ENCODE measurements around the gene RAD51B.

The RAD51B gene

DNA sequence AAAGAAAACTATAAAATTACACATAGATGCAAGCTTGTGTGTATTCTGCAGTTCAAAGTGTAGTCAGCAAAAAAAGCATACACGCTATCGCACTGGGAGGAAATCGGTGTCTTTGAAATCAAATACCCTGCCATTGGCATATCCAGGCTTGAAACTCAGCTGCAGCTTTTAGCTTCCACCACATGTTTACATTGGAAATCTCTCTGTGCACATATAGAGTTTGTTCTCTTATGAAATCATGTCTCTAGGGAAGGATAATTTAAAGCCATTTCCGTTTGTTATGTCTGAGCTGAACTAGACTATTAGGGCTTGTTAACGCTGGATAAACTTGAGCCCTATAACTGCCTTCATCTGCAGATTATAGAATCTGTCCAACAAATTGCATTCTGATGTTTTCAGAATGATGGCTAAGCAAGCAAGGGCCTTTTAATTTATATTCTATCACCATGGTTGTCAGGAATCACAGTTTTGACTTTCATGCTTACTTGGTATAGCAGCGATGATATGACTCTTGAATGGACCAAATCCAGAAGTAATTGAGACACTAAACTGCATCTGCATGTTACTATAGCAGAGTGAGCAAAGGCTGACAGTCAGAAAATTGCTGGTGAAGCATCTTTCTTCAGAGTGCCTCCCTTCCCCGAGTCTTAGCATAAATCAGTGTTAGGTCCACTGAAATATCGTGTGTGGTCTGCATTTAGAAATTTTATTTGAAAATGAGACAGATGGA, 530.5 kb downstream of the RAD51B start:
- peak; percentile 8 for DNase-seq

DNA sequence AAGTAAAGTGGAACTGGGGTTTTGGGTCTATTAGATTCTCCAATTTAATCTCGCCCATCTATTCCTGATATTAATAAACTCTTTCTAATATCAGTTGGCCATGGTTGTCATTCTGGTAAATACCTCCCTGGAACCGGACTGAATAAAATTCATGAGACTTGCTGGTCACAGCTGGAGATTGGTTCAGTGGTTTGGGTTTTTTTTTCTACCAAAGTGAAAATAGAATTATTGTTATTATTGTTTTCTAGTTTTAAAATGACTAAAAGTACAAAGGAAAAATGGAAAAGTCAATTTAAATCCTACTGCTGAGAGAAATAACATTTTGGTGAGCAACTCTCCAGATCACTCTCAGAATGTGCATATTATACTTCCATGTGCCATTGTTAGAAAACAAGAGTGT, 535.8 kb downstream of the RAD51B start:
- DNase-seq: no peak

- DNase-seq: no peak
Observed at GRCh38 chr14:68357777-68358176, 538.2 kb downstream of the RAD51B start.

DNA sequence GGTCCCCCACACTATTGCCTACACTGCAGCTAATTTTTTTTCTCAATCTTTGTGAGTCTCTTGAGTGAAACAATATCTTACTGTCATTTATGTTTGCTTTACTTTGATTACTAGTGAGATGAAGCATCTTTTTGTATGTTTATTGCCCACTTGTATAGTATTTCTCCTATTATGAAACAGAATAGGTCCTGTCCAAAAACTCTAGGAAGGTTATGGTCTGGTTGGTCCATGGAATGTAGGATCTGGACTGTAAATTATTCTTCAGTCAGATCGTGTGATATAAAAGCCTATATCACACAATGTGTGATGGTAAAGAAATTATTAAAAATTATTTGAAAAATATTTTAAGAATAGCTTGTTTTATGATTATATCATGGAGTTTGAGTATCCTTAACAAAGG, 538.9 kb downstream of the RAD51B start:
- no peak for DNase-seq

DNA sequence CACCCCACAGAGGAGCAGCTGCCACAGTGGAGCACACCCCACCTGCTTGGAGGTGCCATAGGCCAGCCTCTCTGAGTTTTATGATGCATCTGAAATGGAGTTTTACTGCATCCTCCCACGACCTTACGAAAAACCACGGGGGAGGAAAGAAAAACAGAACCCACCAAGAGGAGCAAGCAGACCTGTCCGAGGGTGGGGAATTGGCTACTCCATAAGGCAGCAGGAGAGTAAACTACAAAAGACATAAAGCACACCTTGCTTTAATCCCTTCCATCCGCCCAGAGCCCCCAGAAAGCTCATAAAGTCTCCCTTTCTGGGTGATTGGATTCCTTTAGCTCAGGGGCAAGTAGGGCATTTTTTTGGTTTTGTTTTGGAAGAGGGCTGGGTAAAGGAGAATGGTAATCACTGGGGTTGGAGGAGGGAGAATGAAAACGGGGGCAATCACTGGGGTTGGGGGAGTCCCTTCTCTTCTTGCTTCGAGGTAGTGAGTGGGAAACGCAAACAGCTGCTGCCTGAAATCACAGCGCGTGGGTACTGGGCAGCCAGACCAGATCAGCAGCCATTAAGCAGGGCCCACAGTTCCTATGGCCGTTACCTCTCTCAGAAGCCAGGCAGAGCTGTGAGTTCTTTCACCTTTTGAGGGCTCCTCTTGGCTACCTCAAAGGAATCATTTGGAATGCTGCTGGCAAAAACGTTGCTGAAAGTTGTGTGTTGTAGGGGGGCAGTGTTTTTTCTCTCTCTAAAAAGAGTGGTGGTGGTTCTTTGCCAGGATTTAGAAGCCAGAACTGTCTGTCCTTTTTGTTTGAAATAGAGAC, 539.6 kb downstream of the RAD51B start:
- DNase-seq: no peak

DNA sequence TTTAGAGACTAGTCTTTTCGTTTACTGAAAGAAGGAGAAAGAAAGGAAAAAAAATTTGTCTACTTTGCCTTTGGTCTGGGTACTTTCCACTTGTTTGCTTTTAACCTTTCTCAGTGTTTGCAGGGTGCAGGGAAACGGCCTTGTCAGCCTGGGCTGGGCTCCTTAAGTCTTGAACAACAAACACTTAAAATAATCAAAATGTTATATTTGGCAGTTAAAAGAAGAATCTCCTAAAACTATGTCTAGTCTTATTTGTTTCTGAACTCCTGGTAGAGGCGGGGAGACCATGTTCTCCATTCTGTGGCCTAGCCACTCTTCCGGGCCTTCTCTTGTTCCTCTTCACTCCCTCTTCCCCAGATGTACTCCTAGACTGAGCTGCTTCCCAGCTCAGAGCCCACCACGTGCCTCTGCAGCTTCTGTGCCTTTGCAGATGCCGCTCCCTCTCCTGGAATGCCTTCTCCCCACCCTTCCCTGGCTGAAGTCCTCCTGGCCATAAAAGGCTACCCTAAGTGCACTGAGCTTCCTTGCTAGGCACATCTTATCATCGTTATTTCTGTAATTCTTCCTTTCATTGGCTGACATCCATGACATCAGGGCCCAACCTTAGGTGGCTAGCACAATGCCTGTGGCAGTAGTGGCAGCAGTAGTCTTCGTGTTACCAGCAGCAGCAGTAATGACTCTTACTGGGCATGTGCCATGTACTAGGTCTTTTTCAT, 540.4 kb downstream of the RAD51B start:
- no peak for DNase-seq

DNA sequence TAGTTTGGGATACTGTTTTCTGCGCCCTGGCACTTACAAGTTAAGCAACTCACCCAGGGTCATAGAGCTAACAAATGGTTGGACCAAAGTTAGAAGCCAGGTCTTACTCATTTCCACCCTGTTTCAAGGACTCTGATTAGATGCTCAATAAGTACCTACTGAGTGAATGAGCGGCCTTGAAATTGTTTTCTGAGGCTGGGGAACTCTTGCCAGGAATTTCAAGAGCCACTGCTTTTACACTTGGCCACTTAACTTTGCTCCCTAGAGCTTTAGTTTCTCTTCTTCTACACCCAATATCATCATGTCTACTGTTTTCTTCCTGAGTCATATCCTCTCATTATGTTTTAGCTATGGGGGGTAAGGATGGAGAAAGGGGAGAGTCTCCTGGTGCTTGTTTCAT, 541.7 kb downstream of the RAD51B start:
- no peak for DNase-seq

DNA sequence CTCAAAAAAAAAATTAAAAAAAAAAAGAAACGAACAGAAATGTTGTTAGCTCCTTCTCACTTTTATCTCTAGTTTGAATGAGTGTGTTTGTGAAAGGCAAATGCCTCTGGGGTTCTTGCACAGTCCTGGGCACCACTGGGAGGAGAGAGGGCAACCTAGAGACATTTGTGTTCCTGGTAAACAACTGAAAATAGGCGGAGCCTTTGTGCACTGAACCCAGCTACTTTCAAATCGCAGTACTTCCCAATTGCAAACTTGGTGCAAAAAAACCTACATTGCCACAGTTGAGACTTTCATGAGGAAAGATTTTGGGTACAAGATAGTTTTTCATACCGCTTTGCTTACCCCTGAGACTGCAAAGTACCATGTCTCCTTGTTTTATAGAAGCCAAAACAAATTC, 543.3 kb downstream of the RAD51B start:
- DNase-seq: no peak

DNA sequence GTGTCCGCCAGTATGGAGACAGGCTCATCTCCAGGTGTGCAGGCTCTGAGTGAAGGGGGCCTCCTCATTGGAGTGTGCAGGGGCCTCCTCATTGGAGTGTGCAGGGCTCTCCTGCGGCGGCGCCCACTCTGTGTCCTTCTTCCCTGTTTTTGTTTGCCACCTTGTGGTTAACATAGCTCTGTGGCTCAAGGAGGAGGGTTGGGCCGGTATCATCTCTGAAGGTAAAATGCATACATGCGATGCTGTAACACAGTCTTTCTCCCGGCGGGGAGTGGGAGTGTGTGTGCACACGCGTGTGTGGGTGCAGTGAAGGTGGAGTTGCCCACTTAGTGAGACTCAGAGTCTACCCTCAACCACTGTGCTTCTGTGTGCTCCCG, 543.9 kb downstream of the RAD51B start:
- no peak for DNase-seq

DNA sequence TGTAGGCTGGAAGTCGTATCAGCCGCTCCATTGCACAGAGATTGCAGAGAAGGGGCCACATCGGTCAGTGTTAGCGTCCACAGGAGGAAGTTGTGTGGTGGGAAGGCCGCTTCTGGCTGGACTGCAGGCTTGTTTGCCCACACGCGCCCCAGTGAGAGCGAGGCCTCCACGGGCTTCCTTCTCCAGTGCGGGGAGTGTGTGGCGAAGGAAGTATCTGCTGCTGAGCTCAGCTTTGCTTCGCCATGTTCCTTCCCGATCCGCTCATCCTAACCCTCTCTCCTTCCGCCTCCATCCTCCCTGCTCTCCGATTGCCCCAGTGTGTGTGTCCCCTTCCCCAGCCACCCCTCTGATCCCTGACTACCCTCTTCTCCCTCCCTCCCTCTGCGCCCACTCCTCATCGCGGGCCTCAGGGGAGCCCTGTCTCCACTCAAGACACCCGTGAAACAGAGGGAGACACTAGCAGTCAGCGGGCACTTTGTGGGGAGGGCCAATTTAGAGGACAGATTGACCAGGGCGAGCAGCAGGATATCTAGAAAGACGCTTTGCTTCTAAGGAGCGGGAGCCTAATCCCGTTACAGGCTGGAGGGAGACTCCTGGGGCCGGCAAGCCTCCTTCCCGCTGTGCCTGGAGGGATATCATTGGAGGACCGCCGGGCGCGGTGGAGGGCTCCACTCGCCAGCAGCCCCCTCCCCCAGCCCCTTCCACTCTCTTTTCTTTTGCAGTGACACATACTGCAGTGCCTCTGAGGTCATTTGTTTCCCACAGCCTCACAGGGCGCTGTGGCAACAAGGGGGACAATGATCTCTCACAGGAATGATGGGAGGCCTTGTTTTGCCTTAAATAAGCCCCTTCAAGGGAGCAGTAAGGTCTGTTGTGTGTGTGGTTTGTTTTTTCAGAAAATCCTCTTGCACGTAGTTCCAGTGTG, 544.5 kb downstream of the RAD51B start:
- DNase-seq: no peak

- no peak for DNase-seq
Observed at GRCh38 chr14:68364792-68365192, 545.2 kb downstream of the RAD51B start.

DNA sequence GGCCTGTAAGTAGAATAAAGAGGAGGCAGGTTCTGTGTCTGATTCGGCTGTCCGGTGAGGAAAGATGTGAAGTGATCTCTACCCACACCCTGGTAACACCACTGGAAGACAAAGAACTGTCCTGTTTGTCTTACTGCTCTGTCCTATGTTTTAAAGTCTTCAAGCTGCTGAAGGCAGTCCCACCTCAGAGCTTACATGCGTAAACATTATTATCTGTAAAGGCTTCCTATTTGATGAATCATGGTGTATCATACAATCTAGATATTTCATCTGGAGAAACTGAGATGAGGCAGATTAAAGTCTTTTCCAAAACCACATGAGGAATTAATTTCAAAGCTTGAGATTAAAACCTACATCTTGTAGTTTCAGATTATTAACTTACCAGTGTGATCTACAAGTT, 545.6 kb downstream of the RAD51B start:
- DNase-seq: no peak

DNA sequence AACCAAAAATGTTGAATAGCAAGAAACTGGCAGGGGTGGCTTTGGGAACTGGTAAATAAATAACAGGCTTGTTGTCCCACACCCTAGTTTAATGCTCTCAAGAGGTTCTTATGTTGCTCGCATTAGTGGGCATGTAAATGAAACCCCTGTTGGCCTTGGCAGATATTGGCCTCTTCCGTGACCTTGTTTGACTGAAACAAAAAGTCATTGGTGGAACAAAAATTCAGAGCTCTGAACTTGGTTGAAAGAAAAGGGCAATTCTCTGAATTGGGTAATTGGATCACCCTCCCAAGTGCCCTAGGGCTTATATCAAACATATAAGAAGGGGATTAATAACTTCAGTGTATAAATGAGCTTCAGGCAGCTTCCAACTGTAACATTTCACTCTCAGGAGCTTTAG, 547.1 kb downstream of the RAD51B start:
- DNase-seq: no peak

- DNase-seq: no peak
Observed at GRCh38 chr14:68367536-68367935, 548.0 kb downstream of the RAD51B start.

DNA sequence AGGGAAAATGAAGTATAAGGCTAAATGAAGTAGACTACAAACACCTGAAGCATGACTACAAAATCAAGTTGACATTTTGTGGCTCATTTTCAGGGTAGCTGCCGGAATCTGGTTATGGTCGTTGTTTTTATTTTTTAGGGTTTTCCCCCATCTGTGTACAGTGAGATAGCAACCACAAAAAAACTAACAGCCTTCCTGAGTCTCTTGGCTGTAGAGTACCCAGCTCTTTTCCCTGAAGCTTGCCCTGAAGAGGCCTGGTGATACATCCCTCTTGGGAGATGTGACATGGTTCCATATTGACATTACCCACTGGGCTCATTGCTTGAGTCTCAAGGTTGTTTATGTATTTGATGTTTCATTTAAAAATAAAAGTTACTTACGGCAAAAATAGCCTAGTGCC, 549.3 kb downstream of the RAD51B start:
- no peak for DNase-seq

DNA sequence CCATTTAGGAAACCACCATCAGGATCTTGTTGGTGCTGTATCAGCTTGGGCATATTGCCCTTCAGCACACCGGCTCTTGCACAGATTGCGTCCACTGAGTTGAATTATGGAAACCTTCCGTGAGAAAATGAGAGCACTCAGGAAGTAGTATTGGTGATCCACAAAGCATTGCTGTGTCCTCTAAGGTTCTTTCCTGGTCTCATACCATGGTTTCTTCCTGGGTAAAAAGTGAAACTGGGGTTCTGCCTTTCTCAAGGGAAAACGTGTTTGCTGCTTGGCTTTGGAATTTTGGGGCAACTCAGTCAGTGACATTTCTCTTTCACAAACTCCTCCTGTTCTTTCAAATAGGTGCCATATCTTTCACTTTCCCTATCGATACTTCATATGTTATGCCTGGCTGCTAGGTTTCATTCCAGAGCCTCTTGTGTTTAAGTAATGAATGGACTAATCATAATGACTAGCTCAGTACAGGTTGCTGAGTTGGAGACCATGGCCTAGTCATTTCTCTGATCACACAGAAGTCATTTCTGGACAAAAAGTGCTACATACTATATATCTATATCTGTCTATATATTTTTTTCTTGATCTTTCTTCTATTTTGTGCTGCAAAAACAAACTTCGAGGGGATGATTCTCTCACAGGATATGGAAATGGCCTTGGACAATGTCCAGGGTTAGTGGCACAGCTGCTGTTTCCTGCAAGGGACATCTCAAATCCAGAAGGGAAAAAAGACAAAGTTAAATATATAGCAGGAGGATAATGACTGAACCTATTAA, 549.9 kb downstream of the RAD51B start:
- no peak for DNase-seq

DNA sequence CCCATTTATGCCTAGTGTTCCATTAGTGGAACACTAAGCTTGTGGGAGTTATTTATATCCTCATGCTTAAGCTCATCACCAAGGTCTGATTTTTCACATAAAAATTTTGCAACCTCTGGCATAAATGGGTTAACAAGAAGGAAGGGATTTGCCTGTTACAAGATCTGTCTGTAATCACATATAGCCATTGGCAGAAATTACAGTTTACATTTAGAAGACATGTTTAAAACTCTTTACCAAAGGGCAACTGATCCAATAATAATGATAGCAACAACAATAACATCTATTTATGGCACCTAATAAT, 550.4 kb downstream of the RAD51B start:
- no peak for DNase-seq

DNA sequence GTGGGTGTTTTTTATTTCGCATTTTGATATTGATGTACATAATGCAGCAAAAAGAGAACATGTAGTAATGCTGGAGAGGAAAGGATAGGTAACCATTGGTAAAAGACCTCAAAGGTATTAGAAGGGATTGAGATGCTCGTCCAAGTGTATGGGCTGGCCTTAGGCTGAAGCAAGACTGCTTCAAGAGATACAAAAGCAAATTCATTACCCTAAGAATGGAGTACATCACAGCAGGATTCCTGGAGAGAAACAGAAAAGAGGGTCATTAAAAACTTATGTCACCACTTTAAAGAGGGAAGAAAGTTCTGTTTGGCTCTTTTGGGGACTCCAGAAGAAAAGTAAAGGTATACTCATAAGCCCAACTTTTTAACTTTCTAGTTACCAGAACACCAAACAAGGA, 552.8 kb downstream of the RAD51B start:
- DNase-seq: no peak

GRCh38 chr14:68373124-68373646, 553.6 kb downstream of the RAD51B start:
- no peak for DNase-seq

DNA sequence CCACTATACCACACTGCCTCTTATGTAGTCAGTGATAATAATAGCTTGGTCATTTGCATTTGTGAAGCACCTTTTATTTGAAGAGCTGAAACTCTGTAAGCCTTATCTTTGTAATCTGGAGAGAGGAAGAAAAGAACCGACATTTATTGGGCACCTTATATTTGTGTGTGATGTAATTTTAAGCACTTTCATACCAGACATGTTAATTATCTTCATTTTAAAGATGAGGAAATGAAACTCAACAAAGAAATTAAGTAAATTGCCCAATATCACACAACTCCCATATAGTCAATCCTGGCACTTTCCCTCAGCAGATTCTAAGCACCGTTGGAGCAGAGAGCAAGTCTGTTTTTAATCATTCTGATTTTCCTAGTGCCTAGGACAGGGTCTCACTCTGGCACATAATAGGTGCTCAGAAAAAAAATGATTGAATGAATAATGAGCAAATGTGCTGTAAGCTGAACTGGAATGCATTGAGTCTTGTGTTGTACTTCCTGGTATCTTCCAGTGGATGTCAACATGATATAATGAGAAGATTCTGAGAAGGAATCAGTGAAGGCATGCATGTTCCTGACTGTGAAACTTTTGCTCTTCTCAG, 554.4 kb downstream of the RAD51B start:
- no peak for DNase-seq

GRCh38 chr14:68374682-68375081, 555.1 kb downstream of the RAD51B start:
- no peak for DNase-seq

DNA sequence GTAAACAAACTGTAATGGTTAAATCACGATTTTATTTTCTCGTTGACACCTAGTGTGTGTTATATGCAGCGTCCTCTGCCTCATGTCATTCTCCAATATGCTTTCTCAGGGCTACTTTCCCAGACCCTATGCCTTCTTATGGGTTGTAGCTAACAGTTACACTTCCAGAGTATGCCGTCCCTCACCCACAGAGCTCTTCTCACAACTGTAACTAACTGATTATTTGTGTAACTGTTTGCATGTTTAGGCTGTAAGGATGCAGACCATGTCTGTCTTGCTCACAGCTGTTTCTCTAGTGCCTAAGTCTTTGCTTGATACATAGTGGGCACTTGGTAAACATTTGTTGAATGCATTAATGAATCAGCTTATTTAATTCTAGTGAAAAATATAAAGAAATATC, 555.8 kb downstream of the RAD51B start:
- no peak for DNase-seq
